ENCODE data around the gene FTCD. TPM values are rescaled to one million over a fixed set of nuclear protein-coding genes. Genes with fewer than 3 reads are reported as not detected.
A peak's percentile ranks its signal among the peaks of the same experiment; 100 is the strongest.

The FTCD gene
- total and polyA plus RNA-seq, 9 of the 15 experiments (the other 6 are each of a cell fraction or from before 2014, with no cell fraction given): 0.11 to 1.6 (median 0.67) TPM; not detected in 5

- TF ChIP-seq ZC3H11A (IDR thresholded peaks at IDR 0.05; ENCODE audit: low read depth, low read length): no peak
- TF ChIP-seq ZKSCAN1 (IDR thresholded peaks at IDR 0.05; ENCODE audit: low read depth, low read length): no peak
- TF ChIP-seq, protein P1, sequence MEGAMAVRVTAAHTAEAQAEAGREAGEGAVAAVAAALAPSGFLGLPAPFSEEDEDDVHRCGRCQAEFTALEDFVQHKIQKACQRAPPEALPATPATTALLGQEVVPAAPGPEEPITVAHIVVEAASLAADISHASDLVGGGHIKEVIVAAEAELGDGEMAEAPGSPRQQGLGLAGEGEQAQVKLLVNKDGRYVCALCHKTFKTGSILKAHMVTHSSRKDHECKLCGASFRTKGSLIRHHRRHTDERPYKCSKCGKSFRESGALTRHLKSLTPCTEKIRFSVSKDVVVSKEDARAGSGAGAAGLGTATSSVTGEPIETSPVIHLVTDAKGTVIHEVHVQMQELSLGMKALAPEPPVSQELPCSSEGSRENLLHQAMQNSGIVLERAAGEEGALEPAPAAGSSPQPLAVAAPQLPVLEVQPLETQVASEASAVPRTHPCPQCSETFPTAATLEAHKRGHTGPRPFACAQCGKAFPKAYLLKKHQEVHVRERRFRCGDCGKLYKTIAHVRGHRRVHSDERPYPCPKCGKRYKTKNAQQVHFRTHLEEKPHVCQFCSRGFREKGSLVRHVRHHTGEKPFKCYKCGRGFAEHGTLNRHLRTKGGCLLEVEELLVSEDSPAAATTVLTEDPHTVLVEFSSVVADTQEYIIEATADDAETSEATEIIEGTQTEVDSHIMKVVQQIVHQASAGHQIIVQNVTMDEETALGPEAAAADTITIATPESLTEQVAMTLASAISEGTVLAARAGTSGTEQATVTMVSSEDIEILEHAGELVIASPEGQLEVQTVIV (CRISPR knock-in tag; IDR thresholded peaks at IDR 0.05; ENCODE audit: borderline replicate concordance): no peak
- TF ChIP-seq PCBP1 (IDR thresholded peaks at IDR 0.05; ENCODE audit: low read depth, low read length, poor library complexity, severe bottlenecking): peak; percentile 86
- TF ChIP-seq, protein P2, sequence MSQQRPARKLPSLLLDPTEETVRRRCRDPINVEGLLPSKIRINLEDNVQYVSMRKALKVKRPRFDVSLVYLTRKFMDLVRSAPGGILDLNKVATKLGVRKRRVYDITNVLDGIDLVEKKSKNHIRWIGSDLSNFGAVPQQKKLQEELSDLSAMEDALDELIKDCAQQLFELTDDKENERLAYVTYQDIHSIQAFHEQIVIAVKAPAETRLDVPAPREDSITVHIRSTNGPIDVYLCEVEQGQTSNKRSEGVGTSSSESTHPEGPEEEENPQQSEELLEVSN (IDR thresholded peaks at IDR 0.05; ENCODE audit: borderline replicate concordance in 1 of 2, extremely low read depth in 1 of 2, insufficient read depth in 1 of 2, insufficient read length in 1 of 2, low read depth in 1 of 2, low read length in 1 of 2, poor library complexity in 1 of 2, severe bottlenecking in 1 of 2): peak in 1 of 2 experiments; percentile 73
- no peak for TF ChIP-seq NFATC3 (IDR thresholded peaks at IDR 0.05)
These were observed 57.8 kb downstream of the FTCD start, which contains the start of gene COL6A2 (continued) for GRCh38 chr21:46097336-46098293.
